ENCODE results near the gene TTC16. TPM values are rescaled to one million over a fixed set of nuclear protein-coding genes. Genes with fewer than 3 reads are reported as not detected.

Gene TTC16
- total and polyA plus RNA-seq, 2 donors (not counting 1 experiment from before 2014, with no cell fraction given), result under 0.01 TPM; not detected in 1

GRCh38 chr9:127705577-127706379 is 10.1 kb upstream of the TTC16 start:
- no peak overlapping the region for H3K4me3 ChIP-seq (replicated peaks in 1 of 4; ENCODE audit: control extremely low read depth in 1 of 4, insufficient read depth in 1 of 4, low read depth in 3 of 4, low read length in 4 of 4)
- DNase-seq (ENCODE audit: low read depth in 2 of 2), result no peak
- H3K27me3 ChIP-seq (ENCODE audit: control insufficient read depth, insufficient read depth, low read length), result no peaks in the 10 kb centered on the region
- no peaks in the 10 kb centered on the region for H3K79me2 ChIP-seq (ENCODE audit: control insufficient read depth, insufficient read depth, low read length)
- no peaks in the 10 kb centered on the region for H3K9me3 ChIP-seq (ENCODE audit: control insufficient read depth, insufficient read depth, low read depth, low read length)
- H3K4me1 ChIP-seq (ENCODE audit: control insufficient read depth, extremely low read depth, insufficient read depth, low read length), result no peaks in the 10 kb centered on the region
- no peak overlapping the region for H3K27ac ChIP-seq (ENCODE audit: insufficient read depth, low read length)
- no peak for TF ChIP-seq EZH2 (IDR thresholded peaks at IDR 0.05; ENCODE audit: low read length, missing control alignments)
- TF ChIP-seq CTCF (conservative IDR thresholded peaks at IDR 0.05 in 1 of 2, IDR thresholded peaks at IDR 0.05 in 1 of 2; ENCODE audit: low read depth in 1 of 2, low read length in 2 of 2), result no peak
- H3K9ac ChIP-seq (ENCODE audit: insufficient read depth, low read length), result no peak overlapping the region
- no peaks in the 10 kb centered on the region for H4K20me1 ChIP-seq (ENCODE audit: control insufficient read depth, extremely low read depth, insufficient read depth, low read length)
- H2AFZ ChIP-seq (ENCODE audit: low read length), result no peak overlapping the region
- no peaks in the 10 kb centered on the region for H3K36me3 ChIP-seq (ENCODE audit: control insufficient read depth, insufficient read depth, low read length)
- no peak overlapping the region for H3K4me2 ChIP-seq (ENCODE audit: extremely low read depth, insufficient read depth, low read length)

GRCh38 chr9:127706836-127707241 is 9.0 kb upstream of the TTC16 start, which contains the start of gene CFAP157:
TSS of gene CFAP157 (plus strand) at chr9:127706988. CDS start at chr9:127707032, 44 bp downstream.
- H3K4me1 ChIP-seq (ENCODE audit: control insufficient read depth, extremely low read depth, insufficient read depth, low read length), result no peaks in the 10 kb centered on the region
- H3K27ac ChIP-seq (ENCODE audit: insufficient read depth, low read length), result no peak within 1 kb of the TSS
- H3K79me2 ChIP-seq (ENCODE audit: control insufficient read depth, insufficient read depth, low read length), result no peaks in the 10 kb centered on the region
- no peak within 1 kb of the TSS for H3K4me3 ChIP-seq (replicated peaks in 1 of 4; ENCODE audit: control extremely low read depth in 1 of 4, insufficient read depth in 1 of 4, low read depth in 3 of 4, low read length in 4 of 4)
- no peaks in the 10 kb centered on the region for H3K27me3 ChIP-seq (ENCODE audit: control insufficient read depth, insufficient read depth, low read length)
- no peaks in the 10 kb centered on the region for H4K20me1 ChIP-seq (ENCODE audit: control insufficient read depth, extremely low read depth, insufficient read depth, low read length)
- H2AFZ ChIP-seq (ENCODE audit: low read length), result no peak within 1 kb of the TSS
- no peak for DNase-seq (ENCODE audit: low read depth in 2 of 2)
- TF ChIP-seq CTCF (conservative IDR thresholded peaks at IDR 0.05 in 1 of 2, IDR thresholded peaks at IDR 0.05 in 1 of 2; ENCODE audit: low read depth in 1 of 2, low read length in 2 of 2) (no peak), EZH2 (IDR thresholded peaks at IDR 0.05; ENCODE audit: low read length, missing control alignments) (no peak)
- no peak within 1 kb of the TSS for H3K4me2 ChIP-seq (ENCODE audit: extremely low read depth, insufficient read depth, low read length)
- no peak within 1 kb of the TSS for H3K9ac ChIP-seq (ENCODE audit: insufficient read depth, low read length)
- H3K9me3 ChIP-seq (ENCODE audit: control insufficient read depth, insufficient read depth, low read depth, low read length), result no peaks in the 10 kb centered on the region
- H3K36me3 ChIP-seq (ENCODE audit: control insufficient read depth, insufficient read depth, low read length), result no peaks in the 10 kb centered on the region

GRCh38 chr9:127707766-127708165 is 8.1 kb upstream of the TTC16 start:
- Histone ChIP-seq H3K4me3 (replicated peaks in 1 of 4; ENCODE audit: control extremely low read depth in 1 of 4, insufficient read depth in 1 of 4, low read depth in 3 of 4, low read length in 4 of 4) (no peak overlapping the region), H3K9ac (ENCODE audit: insufficient read depth, low read length) (no peak overlapping the region), H3K4me2 (ENCODE audit: extremely low read depth, insufficient read depth, low read length) (no peak overlapping the region), H3K27me3 (ENCODE audit: control insufficient read depth, insufficient read depth, low read length) (no peaks in the 10 kb centered on the region), H4K20me1 (ENCODE audit: control insufficient read depth, extremely low read depth, insufficient read depth, low read length) (no peaks in the 10 kb centered on the region), H3K36me3 (ENCODE audit: control insufficient read depth, insufficient read depth, low read length) (peaks cover 1% of the 10 kb centered on the region), H3K27ac (ENCODE audit: insufficient read depth, low read length) (no peak overlapping the region), H3K9me3 (ENCODE audit: control insufficient read depth, insufficient read depth, low read depth, low read length) (no peaks in the 10 kb centered on the region), H2AFZ (ENCODE audit: low read length) (no peak overlapping the region), H3K79me2 (ENCODE audit: control insufficient read depth, insufficient read depth, low read length) (no peaks in the 10 kb centered on the region), H3K4me1 (ENCODE audit: control insufficient read depth, extremely low read depth, insufficient read depth, low read length) (no peaks in the 10 kb centered on the region)
- TF ChIP-seq CTCF (conservative IDR thresholded peaks at IDR 0.05 in 1 of 2, IDR thresholded peaks at IDR 0.05 in 1 of 2; ENCODE audit: low read depth in 1 of 2, low read length in 2 of 2), result no peak
- TF ChIP-seq EZH2 (IDR thresholded peaks at IDR 0.05; ENCODE audit: low read length, missing control alignments), result no peak
- no peak for DNase-seq (ENCODE audit: low read depth in 2 of 2)

All from fibroblast of lung (primary cell).